Breast epithelium (tissue), 3 donors: ENCODE results near the gene CHEK1.

ENCODE experiments used
- CTCF ChIP-seq, 3 donors: fragments of 450-650 bp; IDR thresholded peaks; one replicate each; pipeline ENCODE4 v1.5.1; 2016 to 2017; ENCODE audit warnings: antibody characterized with exemption in 3 of 3, mild to moderate bottlenecking in 3 of 3, moderate library complexity in 3 of 3
- POLR2A ChIP-seq: fragments of 450-650 bp; IDR thresholded peaks from one replicate; pipeline ENCODE4 v1.6.1; 2016; ENCODE audit warnings: antibody characterized with exemption, mild to moderate bottlenecking, moderate library complexity

DNA sequence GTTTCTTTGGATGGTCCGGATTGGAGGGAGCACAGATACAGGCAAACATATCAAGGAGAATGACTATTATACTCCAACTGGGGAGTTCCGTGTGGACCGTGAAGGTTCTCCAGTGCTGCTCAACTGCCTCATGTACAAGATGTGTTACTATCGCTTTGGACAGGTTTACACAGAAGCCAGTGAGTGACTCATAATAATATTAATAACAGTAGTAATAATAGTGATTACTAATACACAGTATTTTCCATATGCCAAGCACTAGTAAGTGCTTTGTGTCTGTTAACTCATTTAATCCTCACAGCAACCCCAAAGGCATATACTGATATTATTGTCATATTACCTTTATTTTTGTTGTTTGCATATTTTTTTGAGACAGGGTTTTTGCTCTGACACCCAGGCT lies 6.6 kb upstream of the CHEK1 start:
- TF ChIP-seq CTCF (IDR thresholded peaks at IDR 0.05) = no peak
- no peak for TF ChIP-seq POLR2A
